Measurements from ENCODE around the gene NRXN3.

DNA sequence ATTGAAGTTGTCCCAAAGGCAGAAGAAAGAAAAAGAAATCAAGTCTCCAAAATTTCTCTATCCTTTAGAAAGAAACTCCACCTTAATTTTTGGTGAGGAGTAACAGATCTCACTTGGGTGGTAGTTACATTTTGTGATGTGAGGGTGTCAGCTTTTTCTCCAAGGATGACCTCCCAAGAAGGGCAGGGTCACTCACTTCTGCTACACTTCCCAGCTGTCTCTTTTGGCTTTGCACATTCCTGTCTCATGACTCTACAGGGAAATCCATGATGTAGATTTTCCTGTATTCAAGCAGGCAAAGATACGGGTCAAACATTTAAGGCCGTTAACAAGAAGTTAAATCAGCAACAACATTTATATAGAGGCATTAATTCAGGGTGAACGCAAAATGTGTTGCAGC lies 1016.4 kb downstream of the NRXN3 start:
- TF ChIP-seq, protein P1, sequence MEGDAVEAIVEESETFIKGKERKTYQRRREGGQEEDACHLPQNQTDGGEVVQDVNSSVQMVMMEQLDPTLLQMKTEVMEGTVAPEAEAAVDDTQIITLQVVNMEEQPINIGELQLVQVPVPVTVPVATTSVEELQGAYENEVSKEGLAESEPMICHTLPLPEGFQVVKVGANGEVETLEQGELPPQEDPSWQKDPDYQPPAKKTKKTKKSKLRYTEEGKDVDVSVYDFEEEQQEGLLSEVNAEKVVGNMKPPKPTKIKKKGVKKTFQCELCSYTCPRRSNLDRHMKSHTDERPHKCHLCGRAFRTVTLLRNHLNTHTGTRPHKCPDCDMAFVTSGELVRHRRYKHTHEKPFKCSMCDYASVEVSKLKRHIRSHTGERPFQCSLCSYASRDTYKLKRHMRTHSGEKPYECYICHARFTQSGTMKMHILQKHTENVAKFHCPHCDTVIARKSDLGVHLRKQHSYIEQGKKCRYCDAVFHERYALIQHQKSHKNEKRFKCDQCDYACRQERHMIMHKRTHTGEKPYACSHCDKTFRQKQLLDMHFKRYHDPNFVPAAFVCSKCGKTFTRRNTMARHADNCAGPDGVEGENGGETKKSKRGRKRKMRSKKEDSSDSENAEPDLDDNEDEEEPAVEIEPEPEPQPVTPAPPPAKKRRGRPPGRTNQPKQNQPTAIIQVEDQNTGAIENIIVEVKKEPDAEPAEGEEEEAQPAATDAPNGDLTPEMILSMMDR (conservative IDR thresholded peaks at IDR 0.05), result no peak
- no peak for TF ChIP-seq EZH2 (IDR thresholded peaks at IDR 0.05; ENCODE audit: low read depth)

All from PC-9 (cell line).